OCI-LY3 (cell line): Measurements from ENCODE around the gene WDR46.

ENCODE experiments used
- H2AFZ ChIP-seq: fragments of 200-600, 300-600 bp; shearing (Covaris generic); 2 replicates; pipeline ENCODE4 v1.6.0; 2014; ENCODE audit warnings: antibody characterized with exemption, low read depth, low read length
- H3K27ac ChIP-seq: fragments of 200-600, 300-600 bp; sonication (generic); 2 replicates; pipeline ENCODE4 v1.5.1; 2014; ENCODE audit warnings: mild to moderate bottlenecking, low read length, moderate library complexity, mixed read lengths
- H3K27me3 ChIP-seq: fragments of 200-600, 300-600 bp; sonication (generic); 2 replicates; pipeline ENCODE4 v1.6.1; 2014; ENCODE audit warnings: low read depth, low read length, mixed read lengths
- H3K36me3 ChIP-seq: fragments of 200-600, 300-600 bp; sonication (generic); replicated peaks from 2 replicates; pipeline ENCODE3; 2014; ENCODE audit warnings: low read depth, low read length, mixed read lengths
- H3K4me1 ChIP-seq: fragments of 300-600, 200-600 bp; sonication (generic); 2 replicates; pipeline ENCODE4 v1.6.1; 2014; ENCODE audit warnings: low read length, mixed read lengths
- H3K4me2 ChIP-seq: fragments of 200-600, 300-600 bp; sonication (generic); 2 replicates; pipeline ENCODE4 v1.6.1; 2014; ENCODE audit warnings: low read length, mixed read lengths
- H3K4me3 ChIP-seq: fragments of 300-600, 200-600 bp; sonication (generic); 2 replicates; pipeline ENCODE4 v1.5.1; 2014; ENCODE audit warnings: antibody characterized with exemption, mild to moderate bottlenecking, low read length, moderate library complexity
- H3K79me2 ChIP-seq: fragments of 300-600, 200-600 bp; shearing (Covaris generic); 2 replicates; pipeline ENCODE4 v1.6.1; 2014; ENCODE audit warnings: mild to moderate bottlenecking, low read length, mixed read lengths
- H3K9ac ChIP-seq: fragments of 300-600, 200-600 bp; shearing (Covaris generic); 2 replicates; pipeline ENCODE4 v1.6.0; 2014; ENCODE audit warnings: mild to moderate bottlenecking, low read length, moderate library complexity
- H3K9me3 ChIP-seq: fragments of 200-600, 300-600 bp; shearing (Covaris generic); 2 replicates; pipeline ENCODE4 v1.6.1; 2014; ENCODE audit warnings: low read length, mixed read lengths; ENCODE audit not compliant: insufficient read depth
- H4K20me1 ChIP-seq: fragments of 200-600, 300-600 bp; sonication (generic); 2 replicates; pipeline ENCODE4 v1.6.1; 2016; ENCODE audit warnings: low read length, mixed read lengths; ENCODE audit not compliant: insufficient read depth
- CTCF ChIP-seq: fragments of 200-600, 300-600 bp; sonication (generic); IDR thresholded peaks from 2 replicates; pipeline ENCODE4 v1.5.1; 2014; ENCODE audit warnings: antibody characterized with exemption, low read length, low read depth
- EZH2phosphoT487 ChIP-seq: fragments of 200-600 bp; shearing (Covaris generic); IDR thresholded peaks from 2 replicates; pipeline ENCODE4 v1.6.1; 2018; ENCODE audit warnings: antibody characterized with exemption, mixed run types, low read depth

The WDR46 gene

DNA sequence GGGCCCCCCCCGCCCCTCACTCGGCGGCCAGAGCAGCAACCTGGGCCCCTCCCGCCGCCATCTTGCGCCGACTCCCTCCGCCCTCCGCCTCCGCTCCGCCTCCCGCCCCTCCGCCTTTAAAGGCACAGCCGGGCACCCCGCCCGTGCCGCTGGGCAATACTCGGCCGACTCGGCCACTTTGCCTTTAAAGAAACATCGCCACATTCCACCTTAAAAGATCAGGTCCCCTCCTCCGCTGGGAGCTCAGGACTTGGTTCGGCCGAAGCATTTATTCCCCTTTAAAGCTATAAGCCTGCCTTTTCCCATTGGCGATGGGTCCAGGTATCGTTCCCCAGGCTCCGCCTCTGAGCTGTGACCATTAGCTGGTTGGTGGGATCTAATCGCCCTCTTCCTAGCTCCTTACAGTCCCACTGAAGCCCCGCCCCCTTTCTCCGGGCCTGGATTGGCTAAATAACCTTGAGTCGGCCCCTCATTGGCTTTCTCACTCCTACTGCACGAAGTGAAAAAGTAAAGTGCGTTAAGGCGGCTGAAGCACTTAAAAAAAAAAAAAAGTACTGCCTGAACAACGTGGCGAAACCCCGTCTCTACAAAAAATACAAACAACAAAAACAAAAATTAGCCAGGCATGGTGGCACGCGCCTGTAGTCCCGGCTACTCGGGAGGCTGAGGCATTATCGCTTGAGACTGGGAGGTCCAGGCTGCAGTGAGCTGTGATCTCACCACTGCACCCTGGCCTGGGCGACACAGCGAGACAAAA is 28.8 kb upstream of the WDR46 start, which contains the start of gene ZBTB22:
Gene ZBTB22, minus strand, starts transcription at position 76 of the 757 bp plus-strand sequence. CDS start 828 bp downstream, outside the sequence.
- H3K9ac ChIP-seq = peak within 1 kb of the TSS; percentile 65
- no peaks in the 10 kb centered on the region for H3K9me3 ChIP-seq
- peaks cover 48% of the 10 kb centered on the region for H3K79me2 ChIP-seq
- peak within 1 kb of the TSS; percentile 91 for H3K4me3 ChIP-seq
- H4K20me1 ChIP-seq = no peaks in the 10 kb centered on the region
- TF ChIP-seq EZH2phosphoT487 (no peak), CTCF (no peak)
- H3K4me1 ChIP-seq = peaks cover 39% of the 10 kb centered on the region
- H3K36me3 ChIP-seq = peaks cover 34% of the 10 kb centered on the region
- no peak within 1 kb of the TSS for H2AFZ ChIP-seq
- H3K27me3 ChIP-seq = no peaks in the 10 kb centered on the region
- H3K27ac ChIP-seq = peak within 1 kb of the TSS; percentile 73
- peak within 1 kb of the TSS; percentile 76 for H3K4me2 ChIP-seq

GRCh38 chr6:33317419-33317668 is 28.3 kb upstream of the WDR46 start:
- H2AFZ ChIP-seq = no peak overlapping the region
- no peaks in the 10 kb centered on the region for H3K27me3 ChIP-seq
- no peaks in the 10 kb centered on the region for H3K9me3 ChIP-seq
- peaks cover 37% of the 10 kb centered on the region for H3K36me3 ChIP-seq
- H3K27ac ChIP-seq = peak overlapping the region; percentile 73
- peak overlapping the region; percentile 91 for H3K4me3 ChIP-seq
- H3K9ac ChIP-seq = peak overlapping the region; percentile 65; the same call in 1 of the 2 replicates
- H4K20me1 ChIP-seq = peaks cover 3% of the 10 kb centered on the region
- H3K4me2 ChIP-seq = peak overlapping the region; percentile 66
- no peak for TF ChIP-seq CTCF
- no peak for TF ChIP-seq EZH2phosphoT487
- H3K79me2 ChIP-seq = peaks cover 49% of the 10 kb centered on the region
- H3K4me1 ChIP-seq = peaks cover 39% of the 10 kb centered on the region

- H3K4me1 ChIP-seq = peaks cover 41% of the 10 kb centered on the region
- no peaks in the 10 kb centered on the region for H3K27me3 ChIP-seq
- H4K20me1 ChIP-seq = peaks cover 9% of the 10 kb centered on the region
Observed at GRCh38 chr6:33316603-33317418, 27.8 kb upstream of the WDR46 start.

More at GRCh38 chr6:33316603-33317418, 27.8 kb upstream of the WDR46 start:
- Histone ChIP-seq H3K4me3 (peak overlapping the region; percentile 91), H3K4me2 (peak overlapping the region; percentile 66), H3K9me3 (no peaks in the 10 kb centered on the region), H3K79me2 (peaks cover 49% of the 10 kb centered on the region), H3K9ac (no peak overlapping the region), H2AFZ (no peak overlapping the region), H3K27ac (no peak overlapping the region), H3K36me3 (peaks cover 43% of the 10 kb centered on the region)
- TF ChIP-seq CTCF = no peak
- TF ChIP-seq EZH2phosphoT487 = no peak
